ENCODE measurements around the gene ZBTB3. TPM values are rescaled to one million over a fixed set of nuclear protein-coding genes. Genes with fewer than 3 reads are reported as not detected.
A peak's percentile ranks its signal among the peaks of the same experiment; 100 is the strongest.
"Not testable (repeated sequence)": the region's sequence is repeated elsewhere in the genome, so short reads cannot be mapped to it uniquely, and the experiment has no call there.

Gene ZBTB3
- total RNA-seq: 17.5 TPM

- peak; percentile 92 to 99 (median 99) for DNase-seq (ENCODE audit: low read depth in 2 of 3, low spot score in 2 of 3)
Measured at GRCh38 chr11:62753736-62754603, at the start of gene ZBTB3. Gene ZBTB3, minus strand, starts transcription at chr11:62754160. Its CDS starts 496 bp downstream, at chr11:62753664.

DNA sequence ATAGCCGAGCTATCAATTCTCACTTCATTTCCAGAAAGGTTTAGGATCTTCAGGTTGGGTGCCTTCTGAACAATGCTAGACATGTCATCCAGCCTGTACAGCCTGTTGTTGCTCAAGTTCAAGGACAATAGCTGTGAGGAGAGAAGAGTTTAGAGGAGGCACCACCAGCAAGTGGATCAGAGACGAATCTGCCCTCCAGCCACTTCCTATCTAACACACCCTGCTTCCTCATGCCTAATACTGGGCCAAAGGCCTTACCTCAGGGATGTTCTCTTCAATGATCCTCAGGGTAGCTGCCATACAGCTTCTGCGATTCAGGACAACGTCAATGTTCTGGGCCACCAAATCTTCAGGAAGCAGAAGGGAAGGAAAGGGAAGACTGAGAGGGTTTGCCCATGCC, 47.1 kb upstream of the ZBTB3 start:
- no peak for DNase-seq (ENCODE audit: low read depth in 2 of 3, low spot score in 2 of 3)

DNA sequence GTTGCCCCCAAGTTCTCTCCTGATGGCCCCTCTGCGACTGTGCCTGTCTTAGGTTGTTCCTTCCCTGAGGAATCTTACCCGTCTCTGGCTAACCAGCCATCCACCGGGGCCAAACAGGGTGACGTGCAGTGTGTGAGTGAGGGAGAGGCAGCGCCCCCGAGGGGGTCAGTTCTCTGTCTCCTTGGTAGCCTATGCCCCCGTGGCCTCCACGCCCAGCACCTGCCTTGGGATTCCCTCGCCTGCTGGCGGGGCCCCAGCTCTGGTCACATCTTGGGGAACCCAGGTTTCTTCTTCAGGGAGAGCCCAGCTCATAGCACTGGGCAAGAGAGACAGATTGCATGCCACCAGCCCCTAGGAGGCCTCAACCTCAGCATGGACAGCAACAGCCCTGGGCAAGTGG, 45.5 kb upstream of the ZBTB3 start:
- DNase-seq (ENCODE audit: low read depth in 2 of 3, low spot score in 2 of 3): no peak

DNA sequence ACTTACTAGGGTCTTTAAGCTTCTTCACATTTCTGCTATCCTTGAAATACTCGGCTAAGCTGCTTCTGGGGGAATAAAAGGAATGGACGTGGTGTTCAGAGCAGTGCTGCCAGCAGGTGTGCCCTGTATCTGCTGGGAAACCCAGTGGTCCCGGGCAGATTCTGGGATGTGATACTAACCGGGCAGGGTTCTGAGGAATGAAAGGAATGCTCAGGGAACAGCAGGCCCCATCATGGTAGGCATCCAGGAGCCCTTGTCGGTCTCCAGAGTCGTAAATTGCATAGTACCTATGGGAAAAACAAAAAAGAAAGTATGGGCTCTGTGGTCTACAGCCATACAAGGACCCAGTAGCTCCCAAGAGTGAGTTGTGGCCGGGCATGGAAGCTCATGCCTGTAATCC, 42.3 kb upstream of the ZBTB3 start:
- no peak for DNase-seq (ENCODE audit: low read depth in 2 of 3, low spot score in 2 of 3)

DNA sequence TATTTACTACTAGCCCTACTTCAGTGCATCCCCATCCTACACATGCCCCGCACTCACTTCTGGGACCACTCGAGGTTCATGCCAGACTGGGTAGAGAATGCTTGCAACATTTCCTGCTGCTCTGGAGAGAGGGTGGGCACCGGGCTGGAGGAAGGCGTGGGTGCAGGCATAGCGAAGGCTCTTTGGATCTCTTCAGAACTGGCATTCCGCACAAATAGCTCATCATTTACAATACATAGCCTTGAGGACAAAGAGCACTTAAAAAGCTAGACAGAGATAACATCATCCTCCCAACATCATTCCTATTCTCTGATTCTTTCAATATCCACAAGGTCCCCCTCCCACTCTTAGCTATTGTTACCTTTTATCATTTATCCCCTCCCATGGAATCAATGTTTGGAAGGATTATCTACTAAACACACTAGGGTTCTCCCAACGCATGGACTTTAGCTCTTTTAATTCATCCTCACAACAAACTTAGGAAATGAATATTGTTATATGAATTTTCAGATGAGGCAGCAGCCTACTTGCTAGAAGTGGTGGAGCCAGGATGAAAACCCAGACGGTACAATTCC, 40.3 kb upstream of the ZBTB3 start:
- DNase-seq (ENCODE audit: low read depth in 2 of 3, low spot score in 2 of 3): no peak

- peak in 1 of 3 donors; percentile 32 for DNase-seq (ENCODE audit: low read depth in 2 of 3, low spot score in 2 of 3)
Measured at GRCh38 chr11:62792202-62792575, 38.2 kb upstream of the ZBTB3 start.

DNA sequence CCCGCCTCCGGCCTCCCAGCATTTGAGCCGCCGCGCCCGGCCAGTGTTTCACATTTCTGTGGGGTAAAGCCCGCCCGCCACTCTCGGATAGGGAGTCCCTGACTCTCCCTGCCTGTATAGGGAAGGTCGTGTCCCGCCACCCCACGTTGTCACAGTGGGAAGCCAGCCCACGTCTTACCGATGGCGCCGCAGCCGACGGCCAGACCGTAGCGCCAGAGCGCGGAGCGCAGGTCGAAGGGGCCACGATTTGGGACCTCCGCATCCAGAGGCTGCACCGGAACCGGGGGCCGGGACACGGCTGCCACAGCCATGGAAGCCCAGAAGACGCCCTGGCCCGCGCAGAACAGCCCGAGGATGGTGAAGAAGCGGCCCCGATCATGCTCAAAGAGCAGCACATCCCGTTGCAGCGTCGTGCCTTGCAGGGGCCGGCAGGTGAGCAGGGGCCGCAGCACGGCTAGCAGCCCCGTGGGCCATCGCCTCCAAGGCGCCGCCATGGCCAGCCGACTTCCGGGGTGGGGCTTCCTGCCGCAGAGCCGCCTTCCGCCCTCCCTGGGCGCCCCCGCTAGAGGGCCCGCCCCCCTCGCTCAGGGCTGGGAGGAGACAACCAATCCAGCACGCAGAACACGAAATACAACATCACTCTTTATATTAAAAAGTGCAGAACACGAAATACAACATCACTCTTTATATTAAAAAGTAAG, 37.7 kb upstream of the ZBTB3 start, which contains the start of gene TMEM223:
Gene TMEM223 (minus strand): TSS at position 506 of the 701 bp plus-strand sequence. CDS start 12 bp downstream, at position 494.
- DNase-seq (ENCODE audit: low read depth in 2 of 3, low spot score in 2 of 3): peak; percentile 69 to 89 (median 86)

DNA sequence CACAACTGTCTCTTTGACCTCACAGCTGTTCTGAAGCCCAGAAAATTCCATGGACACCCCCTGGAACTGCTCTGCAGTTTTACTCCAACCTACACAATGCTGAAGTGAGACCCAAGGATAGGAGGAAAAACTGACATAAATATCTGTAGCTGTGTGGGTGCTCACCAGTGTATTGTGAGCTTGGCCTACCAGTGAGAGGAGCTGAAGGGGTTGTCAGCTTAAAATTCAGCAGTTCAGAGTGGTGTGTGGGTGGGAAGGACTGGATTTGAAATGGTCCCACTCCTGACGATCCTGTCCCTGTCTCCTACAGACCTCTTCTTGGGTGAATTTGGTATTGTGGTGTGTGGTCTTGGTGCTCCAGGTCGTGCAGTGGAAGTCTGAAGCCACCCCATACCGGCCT, 35.6 kb upstream of the ZBTB3 start:
- DNase-seq (ENCODE audit: low read depth in 2 of 3, low spot score in 2 of 3): no peak

DNA sequence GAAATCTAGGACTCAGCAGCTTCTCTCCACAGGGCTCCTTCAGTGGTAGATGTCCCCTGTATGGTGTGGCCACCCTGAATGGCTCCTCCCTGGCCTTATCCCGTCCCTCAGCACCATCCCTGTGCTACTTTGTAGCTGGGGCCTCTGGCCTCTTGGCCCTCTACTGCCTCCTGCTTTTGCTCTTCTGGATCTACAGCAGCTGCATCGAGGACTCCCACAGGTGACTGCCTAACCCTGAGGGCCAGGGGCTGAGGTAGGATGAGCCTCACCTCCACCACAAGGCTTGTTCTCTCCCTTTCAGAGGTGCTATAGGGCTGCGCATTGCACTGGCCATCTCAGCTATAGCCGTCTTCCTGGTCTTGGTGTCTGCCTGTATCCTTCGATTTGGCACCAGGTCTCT, 35.0 kb upstream of the ZBTB3 start:
- no peak for DNase-seq (ENCODE audit: low read depth in 2 of 3, low spot score in 2 of 3)

- DNase-seq (ENCODE audit: low read depth in 2 of 3, low spot score in 2 of 3): peak; percentile 94 to 99 (median 99)
Measured at GRCh38 chr11:62787005-62787759, 33.2 kb upstream of the ZBTB3 start, which contains the start of gene TMEM179B. Gene TMEM179B, plus strand, starts transcription at chr11:62787402. Its CDS starts 30 bp downstream, at chr11:62787432.

DNA sequence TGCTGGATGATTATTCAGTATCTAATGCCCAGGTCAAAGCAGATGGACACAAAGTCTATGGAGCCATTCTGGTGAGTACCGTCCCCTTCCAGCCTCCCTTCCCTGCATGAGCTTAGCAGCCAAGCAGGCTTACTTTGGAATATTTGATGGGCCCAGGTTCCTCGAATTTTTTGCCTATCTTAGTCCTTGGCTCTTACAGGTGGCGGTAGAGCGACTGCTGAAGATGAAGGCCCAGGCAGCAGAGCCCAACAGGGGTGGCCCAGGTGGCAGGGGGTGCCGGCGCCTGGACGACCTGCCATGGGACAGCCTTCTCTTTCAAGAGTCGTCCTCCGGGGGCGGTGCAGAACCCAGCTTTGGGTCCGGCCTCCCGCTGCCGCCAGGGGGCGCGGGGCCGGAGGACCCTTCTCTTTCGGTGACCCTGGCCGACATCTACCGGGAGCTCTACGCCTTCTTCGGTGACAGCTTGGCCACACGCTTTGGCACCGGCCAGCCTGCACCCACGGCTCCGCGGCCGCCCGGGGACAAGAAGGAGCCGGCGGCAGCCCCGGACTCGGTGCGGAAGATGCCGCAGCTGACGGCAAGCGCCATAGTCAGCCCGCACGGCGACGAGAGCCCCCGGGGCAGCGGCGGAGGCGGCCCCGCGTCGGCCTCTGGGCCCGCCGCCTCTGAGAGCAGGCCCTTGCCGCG, 32.5 kb upstream of the ZBTB3 start:
- DNase-seq (ENCODE audit: low read depth in 2 of 3, low spot score in 2 of 3): peak; percentile 79 to 91 (median 87)

DNA sequence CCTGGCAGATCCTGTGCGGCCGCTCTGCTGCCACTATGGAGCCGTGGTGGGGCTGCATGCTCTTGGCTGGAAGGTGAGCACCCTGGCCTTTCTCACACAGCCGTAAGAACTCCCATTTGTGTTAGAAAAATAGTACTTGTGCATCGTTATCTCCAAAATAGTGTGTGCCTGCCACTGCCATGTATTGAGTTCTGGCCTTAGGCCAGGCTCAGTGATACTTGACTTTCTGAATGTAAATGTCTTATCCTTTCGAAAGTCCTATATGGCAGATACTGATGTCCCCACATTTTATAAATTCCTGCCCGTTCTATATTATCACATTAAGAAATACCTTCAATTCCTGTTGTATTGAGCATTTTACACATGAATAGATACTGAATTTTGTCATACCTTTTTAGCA, 28.8 kb upstream of the ZBTB3 start:
- no peak for DNase-seq (ENCODE audit: low read depth in 2 of 3, low spot score in 2 of 3)

DNA sequence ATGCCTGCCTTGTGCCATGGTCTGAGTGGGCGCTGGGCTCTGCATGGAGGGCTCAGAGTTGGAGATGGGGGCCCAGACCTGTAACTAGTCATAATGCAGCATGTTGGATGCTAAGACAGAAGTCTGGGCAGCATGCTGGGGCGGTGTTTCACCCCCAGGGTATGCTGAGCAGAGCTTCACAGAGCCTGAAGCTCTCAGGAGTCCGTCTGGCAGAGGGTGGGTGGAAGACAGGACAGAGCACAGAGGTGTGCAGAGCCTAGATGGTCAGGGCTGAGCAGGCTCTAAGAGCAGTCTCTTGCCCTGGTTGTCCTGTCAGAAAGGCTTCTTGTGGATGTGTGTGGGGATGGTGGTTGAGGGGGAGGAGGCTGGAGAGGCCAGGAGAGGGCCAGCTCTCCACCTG, 24.5 kb upstream of the ZBTB3 start:
- no peak for DNase-seq (ENCODE audit: low read depth in 2 of 3, low spot score in 2 of 3)

GRCh38 chr11:62777389-62777788, 23.4 kb upstream of the ZBTB3 start:
- no peak for DNase-seq (ENCODE audit: low read depth in 2 of 3, low spot score in 2 of 3)

GRCh38 chr11:62775646-62776045, 21.7 kb upstream of the ZBTB3 start:
- DNase-seq (ENCODE audit: low read depth in 2 of 3, low spot score in 2 of 3): no peak

GRCh38 chr11:62774407-62774806, 20.4 kb upstream of the ZBTB3 start:
- no peak for DNase-seq (ENCODE audit: low read depth in 2 of 3, low spot score in 2 of 3)

GRCh38 chr11:62771144-62772021, 17.4 kb upstream of the ZBTB3 start, which contains the start of gene TAF6L:
Gene TAF6L, plus strand, starts transcription at chr11:62771396. Its CDS starts 4,388 bp downstream, at chr11:62775784.
- DNase-seq (ENCODE audit: low read depth in 2 of 3, low spot score in 2 of 3): peak; percentile 75 to 91 (median 89)

- DNase-seq (ENCODE audit: low read depth in 2 of 3, low spot score in 2 of 3): peak in 1 of 3 donors; percentile 15
Measured at GRCh38 chr11:62770778-62771143, 16.8 kb upstream of the ZBTB3 start.

- DNase-seq (ENCODE audit: low read depth in 2 of 3, low spot score in 2 of 3): not testable (repeated sequence)
Measured at GRCh38 chr11:62760867-62761227, 6.9 kb upstream of the ZBTB3 start.
